ENCODE measurements around the gene AMPD3.

Gene AMPD3

GRCh38 chr11:10459029-10459970 lies 4.2 kb downstream of the AMPD3 start:
- peak in 2 of 3 donors; percentile 41 to 55 for DNase-seq (ENCODE audit: low read depth in 2 of 3, low spot score in 1 of 3)

GRCh38 chr11:10460611-10461275 lies 5.7 kb downstream of the AMPD3 start:
- no peak for DNase-seq (ENCODE audit: low read depth in 2 of 3, low spot score in 1 of 3)

GRCh38 chr11:10461276-10461790 lies 6.3 kb downstream of the AMPD3 start:
- DNase-seq (ENCODE audit: low read depth in 2 of 3, low spot score in 1 of 3), result no peak

GRCh38 chr11:10462746-10463300 lies 7.8 kb downstream of the AMPD3 start:
- no peak for DNase-seq (ENCODE audit: low read depth in 2 of 3, low spot score in 1 of 3)

GRCh38 chr11:10473371-10473770 lies 18.3 kb downstream of the AMPD3 start:
- DNase-seq (ENCODE audit: low read depth in 2 of 3, low spot score in 1 of 3), result no peak

GRCh38 chr11:10474551-10474950 lies 19.5 kb downstream of the AMPD3 start:
- DNase-seq (ENCODE audit: low read depth in 2 of 3, low spot score in 1 of 3), result no peak

GRCh38 chr11:10476342-10476741 lies 21.3 kb downstream of the AMPD3 start:
- no peak for DNase-seq (ENCODE audit: low read depth in 2 of 3, low spot score in 1 of 3)

- no peak for DNase-seq (ENCODE audit: low read depth in 2 of 3, low spot score in 1 of 3)
Observed at GRCh38 chr11:10476927-10477689, 22.0 kb downstream of the AMPD3 start.

- DNase-seq (ENCODE audit: low read depth in 2 of 3, low spot score in 1 of 3), result no peak
Observed at GRCh38 chr11:10477690-10478046, 22.6 kb downstream of the AMPD3 start.

GRCh38 chr11:10478066-10478465 lies 23.0 kb downstream of the AMPD3 start:
- no peak for DNase-seq (ENCODE audit: low read depth in 2 of 3, low spot score in 1 of 3)

GRCh38 chr11:10478574-10479550 lies 23.8 kb downstream of the AMPD3 start:
- DNase-seq (ENCODE audit: low read depth in 2 of 3, low spot score in 1 of 3), result no peak

- no peak for DNase-seq (ENCODE audit: low read depth in 2 of 3, low spot score in 1 of 3)
Observed at GRCh38 chr11:10480026-10480425, 25.0 kb downstream of the AMPD3 start.

GRCh38 chr11:10480760-10481159 lies 25.7 kb downstream of the AMPD3 start:
- no peak for DNase-seq (ENCODE audit: low read depth in 2 of 3, low spot score in 1 of 3)

- no peak for DNase-seq (ENCODE audit: low read depth in 2 of 3, low spot score in 1 of 3)
Observed at GRCh38 chr11:10481560-10482349, 26.7 kb downstream of the AMPD3 start.

- no peak for DNase-seq (ENCODE audit: low read depth in 2 of 3, low spot score in 1 of 3)
Observed at GRCh38 chr11:10483174-10483573, 28.1 kb downstream of the AMPD3 start.

GRCh38 chr11:10483584-10483983 lies 28.5 kb downstream of the AMPD3 start:
- DNase-seq (ENCODE audit: low read depth in 2 of 3, low spot score in 1 of 3), result no peak

GRCh38 chr11:10484461-10485180 lies 29.6 kb downstream of the AMPD3 start:
- no peak for DNase-seq (ENCODE audit: low read depth in 2 of 3, low spot score in 1 of 3)

GRCh38 chr11:10485646-10486045 lies 30.6 kb downstream of the AMPD3 start:
- no peak for DNase-seq (ENCODE audit: low read depth in 2 of 3, low spot score in 1 of 3)
